ENCODE data around the gene TCF7. TPM values are rescaled to one million over a fixed set of nuclear protein-coding genes. Genes with fewer than 3 reads are reported as not detected.

Gene TCF7
- polyA plus RNA-seq, 1 of the 3 experiments (the other 2 are of a cell fraction): 2.7 TPM

- TF ChIP-seq IRF3 (IDR thresholded peaks at IDR 0.05; ENCODE audit: low read depth, low read length) (no peak), ELF1 (IDR thresholded peaks at IDR 0.05) (no peak)
These were observed 18.4 kb upstream of the TCF7 start (continued) for GRCh38 chr5:134095887-134096589.

- H3K9me3 ChIP-seq: no peaks in the 10 kb centered on the region
- no peaks in the 10 kb centered on the region for H4K20me1 ChIP-seq (ENCODE audit: insufficient read depth)
- TF ChIP-seq JUND (IDR thresholded peaks at IDR 0.05): no peak
- no peak for TF ChIP-seq CTCF (IDR thresholded peaks at IDR 0.05)
- TF ChIP-seq EZH2phosphoT487 (IDR thresholded peaks at IDR 0.05; ENCODE audit: borderline replicate concordance, low read depth): no peak
- no peak for TF ChIP-seq SMC3 (IDR thresholded peaks at IDR 0.05; ENCODE audit: low read depth, low read length)
- TF ChIP-seq RXRA (IDR thresholded peaks at IDR 0.05; ENCODE audit: borderline replicate concordance, low read depth): no peak
- no peak for TF ChIP-seq TCF12 (IDR thresholded peaks at IDR 0.05)
- TF ChIP-seq MAX (IDR thresholded peaks at IDR 0.05; ENCODE audit: low read depth): no peak
- no peak for TF ChIP-seq PBX3 (IDR thresholded peaks at IDR 0.05)
- no peak for TF ChIP-seq GATA2 (CRISPR knock-in tag; IDR thresholded peaks at IDR 0.05)
- no peak overlapping the region for H3K27ac ChIP-seq (ENCODE audit: low read depth in 2 of 2, low read length in 1 of 2)
- no peaks in the 10 kb centered on the region for H3K9me2 ChIP-seq
- no peak overlapping the region for H3K9ac ChIP-seq
- CTCF ChIA-PET: interaction anchor here (0.7 to 5.3 kb wide), 3 partner anchors 31 to 57 kb away, joined by 4 to 31 read pairs (median 5); no protein-coding TSS in a partner anchor
- POLR2A ChIA-PET: interaction anchor here (0.6 kb wide), 1 partner anchor 10 kb away, joined by 3 read pairs; no protein-coding TSS in a partner anchor
- 75% methylated on average over 7 of the region's 7 CpGs for WGBS (ENCODE audit: low lambda C conversion rate)
- H3K4me3 ChIP-seq (ENCODE audit: low read depth in 2 of 2, low read length in 1 of 2): no peak overlapping the region
- no peak for DNase-seq
- H3K36me3 ChIP-seq (replicated peaks in 1 of 2; ENCODE audit: control insufficient read depth in 1 of 2, insufficient read depth in 2 of 2, low read length in 1 of 2): no peaks in the 10 kb centered on the region
- peaks cover 5% of the 10 kb centered on the region for H3F3A ChIP-seq (replicated peaks; ENCODE audit: insufficient read depth)
- no peak overlapping the region for H3K4me2 ChIP-seq
- H3K4me1 ChIP-seq (ENCODE audit: control insufficient read depth in 1 of 2, insufficient read depth in 2 of 2, low read depth in 1 of 2, low read length in 1 of 2): peaks cover 13 to 56% of the 10 kb centered on the region in 2 experiments
- H3K27me3 ChIP-seq (ENCODE audit: insufficient read depth): no peaks in the 10 kb centered on the region
- no peaks in the 10 kb centered on the region for H3K79me2 ChIP-seq (ENCODE audit: insufficient read depth)
- no peak overlapping the region for H2AFZ ChIP-seq (ENCODE audit: low read depth)
These were observed 17.2 kb upstream of the TCF7 start for GRCh38 chr5:134097211-134097749.

All from SK-N-SH (cell line).